Measurements from ENCODE around the gene ASB2. TPM values are rescaled to one million over a fixed set of nuclear protein-coding genes. Genes with fewer than 3 reads are reported as not detected.

ASB2 gene
- total RNA-seq, 1 donor from 2014 or later: 0.67 TPM

- peaks cover 18% of the 10 kb centered on the region for H3K27me3 Mint-ChIP-seq (ENCODE audit: low read depth)
- no peak within 1 kb of the TSS for H3K27ac Mint-ChIP-seq (ENCODE audit: unreplicated experiment)
Measured at GRCh38 chr14:93997082-93997481, 20.7 kb upstream of the ASB2 start, which contains the start of gene CCDC197. Gene CCDC197, plus strand, starts transcription at chr14:93997301. Its CDS starts 831 bp downstream, at chr14:93998132.

GRCh38 chr14:93996130-93996695, 19.8 kb upstream of the ASB2 start:
- no peaks in the 10 kb centered on the region for H3K9me3 Mint-ChIP-seq (ENCODE audit: low read depth)
- no peak for DNase-seq (ENCODE audit: low spot score)
- H3K27ac Mint-ChIP-seq (ENCODE audit: unreplicated experiment): no peak overlapping the region
- no peak overlapping the region for H3K4me3 Mint-ChIP-seq (ENCODE audit: unreplicated experiment)
- H3K36me3 Mint-ChIP-seq (ENCODE audit: low read depth): no peaks in the 10 kb centered on the region
- H3K27me3 Mint-ChIP-seq (ENCODE audit: low read depth): peaks cover 20% of the 10 kb centered on the region
- TF ChIP-seq, protein P1, sequence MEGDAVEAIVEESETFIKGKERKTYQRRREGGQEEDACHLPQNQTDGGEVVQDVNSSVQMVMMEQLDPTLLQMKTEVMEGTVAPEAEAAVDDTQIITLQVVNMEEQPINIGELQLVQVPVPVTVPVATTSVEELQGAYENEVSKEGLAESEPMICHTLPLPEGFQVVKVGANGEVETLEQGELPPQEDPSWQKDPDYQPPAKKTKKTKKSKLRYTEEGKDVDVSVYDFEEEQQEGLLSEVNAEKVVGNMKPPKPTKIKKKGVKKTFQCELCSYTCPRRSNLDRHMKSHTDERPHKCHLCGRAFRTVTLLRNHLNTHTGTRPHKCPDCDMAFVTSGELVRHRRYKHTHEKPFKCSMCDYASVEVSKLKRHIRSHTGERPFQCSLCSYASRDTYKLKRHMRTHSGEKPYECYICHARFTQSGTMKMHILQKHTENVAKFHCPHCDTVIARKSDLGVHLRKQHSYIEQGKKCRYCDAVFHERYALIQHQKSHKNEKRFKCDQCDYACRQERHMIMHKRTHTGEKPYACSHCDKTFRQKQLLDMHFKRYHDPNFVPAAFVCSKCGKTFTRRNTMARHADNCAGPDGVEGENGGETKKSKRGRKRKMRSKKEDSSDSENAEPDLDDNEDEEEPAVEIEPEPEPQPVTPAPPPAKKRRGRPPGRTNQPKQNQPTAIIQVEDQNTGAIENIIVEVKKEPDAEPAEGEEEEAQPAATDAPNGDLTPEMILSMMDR (IDR thresholded peaks at IDR 0.05): no peak
- peaks cover 14% of the 10 kb centered on the region for H3K4me1 Mint-ChIP-seq (ENCODE audit: low read depth)

More at GRCh38 chr14:93997082-93997481, 20.7 kb upstream of the ASB2 start, which contains the start of gene CCDC197:
- H3K4me1 Mint-ChIP-seq (ENCODE audit: low read depth): peaks cover 18% of the 10 kb centered on the region
- TF ChIP-seq, protein P1 (IDR thresholded peaks at IDR 0.05): no peak
- no peak within 1 kb of the TSS for H3K4me3 Mint-ChIP-seq (ENCODE audit: unreplicated experiment)
- DNase-seq (ENCODE audit: low spot score): no peak
- H3K36me3 Mint-ChIP-seq (ENCODE audit: low read depth): no peaks in the 10 kb centered on the region
- H3K9me3 Mint-ChIP-seq (ENCODE audit: low read depth): no peaks in the 10 kb centered on the region

GRCh38 chr14:93994919-93995682, 18.7 kb upstream of the ASB2 start:
- DNase-seq (ENCODE audit: low spot score): no peak
- Mint-ChIP-seq H3K27ac (ENCODE audit: unreplicated experiment) (peak overlapping the region; percentile 41), H3K9me3 (ENCODE audit: low read depth) (no peaks in the 10 kb centered on the region), H3K4me1 (ENCODE audit: low read depth) (peaks cover 14% of the 10 kb centered on the region), H3K36me3 (ENCODE audit: low read depth) (no peaks in the 10 kb centered on the region), H3K27me3 (ENCODE audit: low read depth) (peaks cover 23% of the 10 kb centered on the region), H3K4me3 (ENCODE audit: unreplicated experiment) (no peak overlapping the region)
- TF ChIP-seq, protein P1 (IDR thresholded peaks at IDR 0.05): no peak

GRCh38 chr14:93993382-93993781, 17.0 kb upstream of the ASB2 start:
- no peak overlapping the region for H3K27ac Mint-ChIP-seq (ENCODE audit: unreplicated experiment)
- peaks cover 23% of the 10 kb centered on the region for H3K27me3 Mint-ChIP-seq (ENCODE audit: low read depth)
- H3K4me3 Mint-ChIP-seq (ENCODE audit: unreplicated experiment): no peak overlapping the region
- TF ChIP-seq, protein P1 (IDR thresholded peaks at IDR 0.05): no peak
- no peaks in the 10 kb centered on the region for H3K9me3 Mint-ChIP-seq (ENCODE audit: low read depth)
- peaks cover 14% of the 10 kb centered on the region for H3K4me1 Mint-ChIP-seq (ENCODE audit: low read depth)
- no peak for DNase-seq (ENCODE audit: low spot score)
- no peaks in the 10 kb centered on the region for H3K36me3 Mint-ChIP-seq (ENCODE audit: low read depth)

DNA sequence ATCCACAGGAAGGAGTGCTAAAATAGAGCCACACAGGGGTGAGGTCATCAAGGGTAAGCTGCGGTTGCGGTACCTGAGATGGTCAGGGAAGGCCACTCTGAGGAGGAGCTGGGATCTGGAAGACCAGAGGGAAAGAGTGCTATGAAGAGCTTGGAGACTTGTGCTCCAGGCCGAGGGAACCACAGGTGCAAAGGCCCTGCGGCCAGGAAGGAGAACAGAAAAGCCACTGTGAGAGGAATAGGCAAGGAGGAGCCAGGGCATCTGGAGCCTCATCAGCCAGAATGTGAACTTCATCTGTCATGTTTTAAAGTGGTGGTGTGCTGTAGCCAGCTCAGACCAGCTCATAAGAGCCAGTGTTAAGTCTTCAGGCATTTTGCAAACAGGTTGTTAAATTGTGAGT, 15.3 kb upstream of the ASB2 start:
- DNase-seq (ENCODE audit: low spot score): no peak
- H3K4me3 Mint-ChIP-seq (ENCODE audit: unreplicated experiment): no peak overlapping the region
- H3K27me3 Mint-ChIP-seq (ENCODE audit: low read depth): peaks cover 23% of the 10 kb centered on the region
- no peak overlapping the region for H3K27ac Mint-ChIP-seq (ENCODE audit: unreplicated experiment)
- H3K36me3 Mint-ChIP-seq (ENCODE audit: low read depth): no peaks in the 10 kb centered on the region
- no peaks in the 10 kb centered on the region for H3K9me3 Mint-ChIP-seq (ENCODE audit: low read depth)
- TF ChIP-seq, protein P1 (IDR thresholded peaks at IDR 0.05): no peak
- H3K4me1 Mint-ChIP-seq (ENCODE audit: low read depth): peaks cover 22% of the 10 kb centered on the region

Measured in chondrocyte (in vitro differentiated cells).